OCI-LY3 (cell line): ENCODE results near the gene TMEM269.

Experiments used
- CTCF ChIP-seq: fragments of 200-600, 300-600 bp; sonication (generic); IDR thresholded peaks from 2 replicates; pipeline ENCODE4 v1.5.1; 2014; ENCODE audit warnings: antibody characterized with exemption, low read length, low read depth
- EZH2phosphoT487 ChIP-seq: fragments of 200-600 bp; shearing (Covaris generic); IDR thresholded peaks from 2 replicates; pipeline ENCODE4 v1.6.1; 2018; ENCODE audit warnings: antibody characterized with exemption, mixed run types, low read depth

DNA sequence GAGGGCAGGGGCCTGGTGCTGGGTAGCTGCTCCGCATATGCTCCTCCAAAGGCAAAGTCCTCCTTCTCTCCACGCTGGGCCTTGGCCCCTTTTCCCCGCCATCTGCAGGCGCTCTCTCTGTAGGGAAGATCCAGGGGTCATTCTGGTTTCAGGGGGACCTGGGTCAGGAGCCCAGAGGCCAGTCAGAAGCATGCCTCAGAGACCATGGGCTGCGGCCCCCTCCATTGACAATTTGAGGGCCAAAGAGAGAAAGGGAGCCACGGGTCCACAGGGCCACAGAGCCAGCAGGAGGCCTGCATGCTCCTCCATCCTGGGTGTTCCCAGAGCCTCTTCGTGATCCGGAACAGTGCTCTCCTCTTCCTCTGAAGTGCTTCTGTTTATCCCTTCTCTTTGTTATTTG lies 42.6 kb upstream of the TMEM269 start:
- TF ChIP-seq CTCF, result no peak
- no peak for TF ChIP-seq EZH2phosphoT487
